GM21825 (cell line): ENCODE measurements around the gene KCNG2.

Experiments used
- ATAC-seq: cut with Tn5 transposase; IDR thresholded peaks from one replicate; pipeline ENCODE4 v1.9.1; 2021; ENCODE audit warnings: mild to moderate bottlenecking, moderate library complexity; ENCODE audit not compliant: unreplicated experiment

The KCNG2 gene

DNA sequence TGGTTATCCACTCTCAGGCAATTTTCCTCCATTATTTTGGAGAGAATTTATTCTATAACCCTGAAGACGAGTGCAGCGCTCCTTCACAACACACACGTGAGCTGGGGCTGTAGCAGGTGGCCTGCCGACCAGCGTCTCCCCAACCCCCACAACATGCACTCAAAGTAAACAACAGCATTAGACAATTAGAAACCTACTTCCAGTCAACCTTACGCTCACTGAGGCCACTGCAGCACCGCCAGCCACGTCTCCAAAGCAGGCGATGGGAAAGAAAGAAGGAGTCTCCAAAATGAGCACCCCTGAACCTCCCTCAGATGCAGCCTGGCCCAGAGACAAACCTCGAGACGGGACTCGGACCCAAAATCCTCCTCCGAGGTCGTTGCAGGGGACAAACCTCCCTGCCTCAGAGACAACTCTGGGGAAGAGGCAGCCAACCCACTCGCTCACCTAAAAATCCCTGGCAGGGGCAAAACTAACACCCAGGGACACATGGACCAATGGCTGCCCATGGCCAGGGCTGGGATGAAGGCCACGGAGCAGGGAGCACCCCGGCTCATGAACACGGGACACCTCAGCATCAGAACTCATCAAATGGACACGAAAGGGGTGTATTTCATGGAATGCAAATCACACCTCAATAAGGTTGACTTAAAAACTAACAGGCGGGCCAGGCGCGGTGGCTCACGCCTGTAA is 151.1 kb downstream of the KCNG2 start:
- ATAC-seq: no peak
